ENCODE data around the gene PKD1. TPM values are rescaled to one million over a fixed set of nuclear protein-coding genes. Genes with fewer than 3 reads are reported as not detected.

The PKD1 gene
- total and polyA plus RNA-seq, 2 of the 13 experiments (the other 11 are each of a cell fraction or from before 2014, with no cell fraction given): 22.1 to 23.0 TPM

GRCh38 chr16:2160915-2161551, 25.3 kb upstream of the PKD1 start (continued):
- TF ChIP-seq POLR2AphosphoS5 (IDR thresholded peaks at IDR 0.05; ENCODE audit: low read depth, low read length) (no peak), STAT6 (CRISPR knock-in tag; IDR thresholded peaks at IDR 0.05; ENCODE audit: borderline replicate concordance) (no peak), FOXP1 (IDR thresholded peaks at IDR 0.05) (no peak), FOXP1 (CRISPR knock-in tag; IDR thresholded peaks at IDR 0.05) (no peak), MED13 (CRISPR knock-in tag; IDR thresholded peaks at IDR 0.05) (no peak), TFAP4 (IDR thresholded peaks at IDR 0.05; ENCODE audit: borderline replicate concordance, low read depth) (peak; percentile 35; the same call in 1 of the 2 replicates), ZBTB26 (CRISPR knock-in tag; IDR thresholded peaks at IDR 0.05; ENCODE audit: borderline replicate concordance) (no peak), ZNF558 (CRISPR knock-in tag; IDR thresholded peaks at IDR 0.05; ENCODE audit: borderline replicate concordance) (no peak), TEAD3 (CRISPR knock-in tag; optimal IDR thresholded peaks at IDR 0.05; ENCODE audit: borderline replicate concordance) (no peak), BRCA1 (CRISPR knock-in tag; IDR thresholded peaks at IDR 0.05) (no peak), RCOR2 (CRISPR knock-in tag; IDR thresholded peaks at IDR 0.05) (no peak), MED8 (CRISPR knock-in tag; IDR thresholded peaks at IDR 0.05; ENCODE audit: insufficient replicate concordance) (no peak), HES4 (CRISPR knock-in tag; IDR thresholded peaks at IDR 0.05; ENCODE audit: borderline replicate concordance) (no peak), ZBTB40 (IDR thresholded peaks at IDR 0.05) (no peak), ZBTB40 (CRISPR knock-in tag; IDR thresholded peaks at IDR 0.05) (no peak), CEBPG (CRISPR knock-in tag; IDR thresholded peaks at IDR 0.05) (0 out of 2 replicates have a peak, but pooled peaks have one; percentile 23)
